IMR-90 (cell line): ENCODE measurements around the gene THUMPD2. TPM values are rescaled to one million over a fixed set of nuclear protein-coding genes. Genes with fewer than 3 reads are reported as not detected.

Experiments used
- polyA plus RNA-seq, 3 experiments: library from polyadenylated mRNA; depleted of rRNA; stranded (reverse); fragments of >200 nt; gene quantifications; 2 replicates each; pipeline ENCODE4 v1.2.3, GENCODE V29; 2012; ENCODE audit warnings: low replicate concordance in 1 of 3
- total RNA-seq: library from RNA; depleted of rRNA; stranded (reverse); fragments of >200 nt; gene quantifications from 2 replicates; pipeline ENCODE4 v1.2.3, GENCODE V29; 2012; rRNA removed

Gene THUMPD2
- total and polyA plus RNA-seq, 2 of the 4 experiments (the other 2 are of a cell fraction): 4.8 to 7.0 TPM

Other genes with a start within 250 kb of the THUMPD2 start
- 0.18 and 0.28 TPM in 2 replicates for gene TMEM178A, start 113.3 kb downstream of the THUMPD2 start, total RNA-seq
- 1.1 and 1.8 TPM in 2 replicates for gene TMEM178A, start 113.3 kb downstream of the THUMPD2 start, polyA plus RNA-seq (2012; rRNA removed)